B cell (primary cell): ENCODE results near the gene MUC3A. TPM values are rescaled to one million over a fixed set of nuclear protein-coding genes. Genes with fewer than 3 reads are reported as not detected.

Source experiments
- ATAC-seq: fragments of 200-7000 bp; cut with Tn5 transposase; one replicate; pipeline ENCODE4 v1.10.0; 2021; ENCODE audit warnings: low read depth, mild to moderate bottlenecking, moderate number of reproducible peaks, moderate library complexity
- CTCF ChIA-PET: fragments of 350-600 bp; sonication (Branson Sonifier 250); formaldehyde crosslinking; loops from one replicate; lab custom pipeline; 2021; ENCODE audit warnings: antibody characterized with exemption, inconsistent platforms; lab: Charles Lee
- POLR2A ChIA-PET: fragments of 350-600 bp; sonication (Branson Sonifier 250); formaldehyde crosslinking; loops from one replicate; lab custom pipeline; 2021; ENCODE audit warnings: antibody characterized with exemption; lab: Charles Lee
- DNase-seq: peaks from one replicate; pipeline ENCODE4 v3.0.0; 2013
- H2AFZ ChIP-seq: 2 replicates; pipeline ENCODE4 v1.6.1; 2012; ENCODE audit warnings: mild to moderate bottlenecking, low read depth, low read length; ENCODE audit not compliant: insufficient read depth, poor library complexity, severe bottlenecking
- H3K27ac ChIP-seq, 2 donors: 1 replicate in 1 of 2; 2 replicates in 1 of 2; pipeline ENCODE4 v1.5.1; 2012 to 2013; ENCODE audit warnings: low read length in 2 of 2, mild to moderate bottlenecking in 2 of 2, moderate library complexity in 1 of 2
- H3K27me3 ChIP-seq, 4 experiments: fragments of 200-600 bp in 1 of 4; sonication (generic) in 1 of 4; replicated peaks in 1 of 4; 1 replicate in 2 of 4; 2 replicates in 2 of 4; pipeline versions ENCODE4 v1.6.1 to v1.7.0; 2013 to 2016; ENCODE audit warnings: low read length in 3 of 4, mild to moderate bottlenecking in 2 of 4, mixed read lengths in 1 of 4, moderate library complexity in 1 of 4; ENCODE audit not compliant: insufficient read depth in 4 of 4, control insufficient read depth in 3 of 4; ENCODE audit errors: control extremely low read depth in 1 of 4
- H3K36me3 ChIP-seq, 2 experiments: replicated peaks in 1 of 2; 1 replicate in 1 of 2; 2 replicates in 1 of 2; pipeline versions ENCODE4 v1.6.1 to v1.7.1; 2013; ENCODE audit warnings: low read length in 1 of 2; ENCODE audit not compliant: insufficient read depth in 2 of 2, control insufficient read depth in 1 of 2; ENCODE audit errors: control extremely low read depth in 1 of 2, extremely low read depth in 1 of 2
- H3K4me1 ChIP-seq, 2 donors: fragments of 200-600 bp in 1 of 2; sonication (generic) in 1 of 2; 1 replicate in 1 of 2; 2 replicates in 1 of 2; pipeline versions ENCODE4 v1.5.1 to v1.6.1; 2013 to 2017; ENCODE audit warnings: low read length in 2 of 2; ENCODE audit not compliant: control insufficient read depth in 2 of 2, insufficient read depth in 2 of 2
- H3K4me2 ChIP-seq: replicated peaks from 2 replicates; pipeline ENCODE3; 2012; ENCODE audit warnings: mild to moderate bottlenecking, low read depth, low read length; ENCODE audit not compliant: poor library complexity, severe bottlenecking
- H3K4me3 ChIP-seq, 5 experiments: fragments of 200-600 bp in 1 of 5; sonication (generic) in 1 of 5; 1 replicate in 3 of 5; 2 replicates in 2 of 5; pipeline versions ENCODE4 v1.5.1 to v1.7.0; 2011 to 2016; ENCODE audit warnings: low read length in 4 of 5, mild to moderate bottlenecking in 4 of 5, low read depth in 2 of 5, control low read depth in 1 of 5, moderate library complexity in 1 of 5; ENCODE audit not compliant: insufficient read depth in 1 of 5; ENCODE audit errors: control extremely low read depth in 1 of 5, extremely low read depth in 1 of 5
- H3K79me2 ChIP-seq: fragments of 200-600 bp; sonication (generic); one replicate; pipeline ENCODE4 v1.6.0; 2016; ENCODE audit warnings: low read length; ENCODE audit not compliant: control insufficient read depth, insufficient read depth
- H3K9ac ChIP-seq: fragments of 200-600 bp; sonication (generic); 2 replicates; pipeline ENCODE4 v1.6.1; 2017; ENCODE audit warnings: mild to moderate bottlenecking, low read length, moderate library complexity
- H3K9me3 ChIP-seq, 3 donors: one replicate each; pipeline versions ENCODE4 v1.6.1 to v1.7.1; 2013; ENCODE audit warnings: low read length in 2 of 3; ENCODE audit not compliant: control insufficient read depth in 2 of 3, insufficient read depth in 1 of 3; ENCODE audit errors: control extremely low read depth in 1 of 3
- H4K20me1 ChIP-seq: 2 replicates; pipeline ENCODE4 v1.6.0; 2012; ENCODE audit warnings: mild to moderate bottlenecking, low read length; ENCODE audit not compliant: insufficient read depth, control insufficient read depth, poor library complexity, severe bottlenecking
- H3K27ac Mint-ChIP-seq: one replicate; pipeline ENCODE4 v1.8.0; 2021; ENCODE audit warnings: mixed read lengths
- H3K27me3 Mint-ChIP-seq: one replicate; pipeline ENCODE4 v1.8.0; 2021; ENCODE audit warnings: mixed read lengths
- H3K4me1 Mint-ChIP-seq: one replicate; pipeline ENCODE4 v1.8.0; 2021; ENCODE audit warnings: mixed read lengths
- H3K4me3 Mint-ChIP-seq: one replicate; pipeline ENCODE4 v1.8.0; 2021; ENCODE audit warnings: mixed read lengths
- H3K9me3 Mint-ChIP-seq: one replicate; pipeline ENCODE4 v1.8.0; 2022; ENCODE audit warnings: mixed read lengths; ENCODE audit not compliant: insufficient read depth
- CTCF ChIP-seq: fragments of 200-600 bp; IDR thresholded peaks from one replicate; pipeline ENCODE4 v1.8.0; 2022; ENCODE audit warnings: antibody characterized with exemption, mild to moderate bottlenecking
- EZH2 ChIP-seq: IDR thresholded peaks from 2 replicates; pipeline ENCODE4 v1.6.1; 2012; ENCODE audit warnings: borderline replicate concordance, low read depth, mild to moderate bottlenecking, moderate library complexity, low read length; ENCODE audit not compliant: insufficient read depth, poor library complexity, severe bottlenecking
- WGBS: methylation state at CpG from one replicate; pipeline ENCODE4 v1.1.5; 2013; ENCODE audit warnings: missing lambda C conversion rate; ENCODE audit not compliant: insufficient coverage; 5-methylcytosine and 5-hydroxymethylcytosine counted together
- intact Hi-C: fragments of 100-400 bp; cut with micrococcal nuclease; formaldehyde crosslinking; loops from one replicate; pipeline ENCODE4 v1.10.0; 2022
- polyA plus RNA-seq: library from polyadenylated mRNA; depleted of rRNA; stranded (reverse); fragments of >200 nt; gene quantifications from 2 replicates; pipeline ENCODE4 v1.2.3, GENCODE V29; 2012
- total RNA-seq, 2 donors: library from RNA; stranded (reverse); fragments of 120-200 nt in 1 of 2; gene quantifications; 1 replicate in 1 of 2; 2 replicates in 1 of 2; pipeline versions ENCODE4 v1.2.3 to v1.2.4, GENCODE V29; 2013 to 2022

Gene MUC3A
- total and polyA plus RNA-seq, 2 donors (not counting 1 experiment from before 2014, with no cell fraction given): not detected

- H3K27ac ChIP-seq: no peak overlapping the region
- no peaks in the 10 kb centered on the region for H4K20me1 ChIP-seq
- H3K79me2 ChIP-seq: no peaks in the 10 kb centered on the region
- H3K27me3 Mint-ChIP-seq: peaks cover 56% of the 10 kb centered on the region
- H3K4me3 ChIP-seq: no peak overlapping the region
- H3K9me3 ChIP-seq: peaks cover 0 to 36% (median 0%) of the 10 kb centered on the region in 3 donors
- peaks cover 21% of the 10 kb centered on the region for H3K4me1 Mint-ChIP-seq
- DNase-seq (no peak), ATAC-seq (no peak)
- no peak overlapping the region for H3K4me2 ChIP-seq
- no peak overlapping the region for H3K27ac Mint-ChIP-seq
- H3K9me3 Mint-ChIP-seq: no peaks in the 10 kb centered on the region
- POLR2A ChIA-PET: no interaction called here
- intact Hi-C loops: no loop called here
- peaks cover 0 to 56% (median 35%) of the 10 kb centered on the region in 4 experiments for H3K27me3 ChIP-seq
- CTCF ChIA-PET: no interaction called here
- no peak overlapping the region for H3K4me3 Mint-ChIP-seq
- 29% methylated on average over 2 of the region's 6 CpGs for WGBS
- TF ChIP-seq CTCF (no peak), EZH2 (no peak)
- H3K4me1 ChIP-seq: peaks cover 21 to 28% of the 10 kb centered on the region in 2 donors
- H3K9ac ChIP-seq: no peak overlapping the region
- H3K36me3 ChIP-seq: no peaks in the 10 kb centered on the region
- H2AFZ ChIP-seq: no peak overlapping the region
These were observed 18.7 kb downstream of the MUC3A start for GRCh38 chr7:100968031-100968430.

GRCh38 chr7:100968650-100969049, 19.3 kb downstream of the MUC3A start:
- intact Hi-C loops: no loop called here
- Mint-ChIP-seq H3K9me3 (no peaks in the 10 kb centered on the region), H3K4me3 (no peak overlapping the region), H3K27ac (no peak overlapping the region), H3K4me1 (peaks cover 21% of the 10 kb centered on the region), H3K27me3 (peaks cover 53% of the 10 kb centered on the region)
- no peak overlapping the region for H3K4me3 ChIP-seq
- H2AFZ ChIP-seq: no peak overlapping the region
- WGBS: 9% methylated on average over 3 of the region's 3 CpGs
- peaks cover 0 to 36% (median 0%) of the 10 kb centered on the region in 3 donors for H3K9me3 ChIP-seq
- no peak for TF ChIP-seq CTCF
- TF ChIP-seq EZH2: no peak
- ChIA-PET POLR2A (no interaction called here), CTCF (no interaction called here)
- DNase-seq (no peak), ATAC-seq (no peak)
- no peaks in the 10 kb centered on the region for H3K36me3 ChIP-seq
- H3K27ac ChIP-seq: no peak overlapping the region
- H3K27me3 ChIP-seq: peaks cover 0 to 52% (median 34%) of the 10 kb centered on the region in 4 experiments
- no peak overlapping the region for H3K4me2 ChIP-seq
- H3K79me2 ChIP-seq: no peaks in the 10 kb centered on the region
- peaks cover 21 to 28% of the 10 kb centered on the region in 2 donors for H3K4me1 ChIP-seq
- no peak overlapping the region for H3K9ac ChIP-seq
- no peaks in the 10 kb centered on the region for H4K20me1 ChIP-seq
